IMR-90 (cell line): ENCODE data around the gene PIK3CA. TPM values are rescaled to one million over a fixed set of nuclear protein-coding genes. Genes with fewer than 3 reads are reported as not detected.

Source experiments
- ATAC-seq: fragments of 200-7000 bp; cut with Tn5 transposase; 2 replicates; pipeline ENCODE4 v1.9.1; 2020; ENCODE audit warnings: low read depth, mild to moderate bottlenecking, moderate library complexity
- BruUV-seq: library from RNA; stranded (reverse); fragments of 400-500 nt; replicated peaks from 2 replicates; lab custom pipeline; 2021; lab: Mats Ljungman, UMichigan
- CTCF ChIA-PET: fragments of 300-600 bp; formaldehyde crosslinking; extraction: SDS; loops from one replicate; lab custom pipeline; 2021; ENCODE audit warnings: antibody characterized with exemption; lab: Yijun Ruan, JAX
- POLR2A ChIA-PET: fragments of 300-600 bp; sonication (Branson Sonifier 250); formaldehyde crosslinking; loops from one replicate; lab custom pipeline; 2022; ENCODE audit warnings: antibody characterized with exemption; ENCODE audit not compliant: unreplicated experiment; lab: Charles Lee
- DNase-seq: peaks from one replicate; pipeline ENCODE4 v3.0.0; 2013
- H2AFZ ChIP-seq: replicated peaks from 2 replicates; pipeline ENCODE3; 2013; ENCODE audit warnings: low read length, mild to moderate bottlenecking; ENCODE audit not compliant: poor library complexity
- H2AK5ac ChIP-seq: 2 replicates; pipeline ENCODE4 v1.6.1; 2013; ENCODE audit warnings: low read depth, low read length, inconsistent platforms
- H2AK9ac ChIP-seq: replicated peaks from 2 replicates; pipeline ENCODE3; 2013; ENCODE audit warnings: mild to moderate bottlenecking, low read depth, low read length, moderate library complexity; ENCODE audit not compliant: poor library complexity
- H2BK120ac ChIP-seq: 2 replicates; pipeline ENCODE4 v1.6.1; 2013; ENCODE audit warnings: low read depth, low read length, inconsistent platforms
- H2BK15ac ChIP-seq: 3 replicates; pipeline ENCODE4 v1.6.1; 2013; ENCODE audit warnings: low read depth, low read length, inconsistent platforms
- H2BK20ac ChIP-seq: 2 replicates; pipeline ENCODE4 v1.6.1; 2013; ENCODE audit warnings: low read depth, mild to moderate bottlenecking, inconsistent platforms, low read length, moderate library complexity
- H2BK5ac ChIP-seq: 2 replicates; pipeline ENCODE4 v1.6.1; 2013; ENCODE audit warnings: mild to moderate bottlenecking, low read depth, low read length, inconsistent platforms; ENCODE audit not compliant: poor library complexity, severe bottlenecking
- H3K14ac ChIP-seq: replicated peaks from 2 replicates; pipeline ENCODE4 v1.6.1; 2013; ENCODE audit warnings: low read depth, low read length, inconsistent platforms
- H3K18ac ChIP-seq: 2 replicates; pipeline ENCODE4 v1.6.1; 2013; ENCODE audit warnings: low read depth, low read length, control low read depth
- H3K23ac ChIP-seq: 2 replicates; pipeline ENCODE4 v1.6.1; 2013; ENCODE audit warnings: low read depth, low read length, inconsistent platforms
- H3K27ac ChIP-seq: 2 replicates; pipeline ENCODE4 v1.5.1; 2013; ENCODE audit warnings: mild to moderate bottlenecking, control low read depth, low read length; ENCODE audit not compliant: insufficient read depth
- H3K27me3 ChIP-seq: 2 replicates; pipeline ENCODE4 v1.6.1; 2013; ENCODE audit warnings: low read length; ENCODE audit not compliant: control insufficient read depth, insufficient read depth
- H3K36me3 ChIP-seq: 2 replicates; pipeline ENCODE4 v1.6.1; 2013; ENCODE audit warnings: low read length, mixed read lengths; ENCODE audit not compliant: control insufficient read depth, insufficient read depth
- H3K4ac ChIP-seq: 2 replicates; pipeline ENCODE4 v1.6.1; 2013; ENCODE audit warnings: low read depth, low read length, inconsistent platforms
- H3K4me1 ChIP-seq: 2 replicates; pipeline ENCODE4 v1.6.1; 2013; ENCODE audit warnings: low read length, mixed read lengths; ENCODE audit not compliant: control insufficient read depth, insufficient read depth
- H3K4me2 ChIP-seq: 2 replicates; pipeline ENCODE4 v1.6.1; 2013; ENCODE audit warnings: low read depth, mild to moderate bottlenecking, control low read depth, low read length, moderate library complexity
- H3K4me3 ChIP-seq: 2 replicates; pipeline ENCODE4 v1.5.1; 2013; ENCODE audit warnings: low read depth, mild to moderate bottlenecking, control low read depth, low read length, moderate library complexity; ENCODE audit not compliant: insufficient read depth
- H3K56ac ChIP-seq: 2 replicates; pipeline ENCODE4 v1.6.1; 2013; ENCODE audit warnings: low read length, inconsistent platforms; ENCODE audit not compliant: insufficient read depth; ENCODE audit errors: extremely low read depth
- H3K79me1 ChIP-seq, 2 experiments: 2 replicates each; pipeline ENCODE4 v1.6.1; 2013; ENCODE audit warnings: low read length in 2 of 2, inconsistent platforms in 1 of 2, low read depth in 1 of 2
- H3K9ac ChIP-seq: 2 replicates; pipeline ENCODE4 v1.6.1; 2013; ENCODE audit warnings: low read depth, low read length, control low read depth
- H3K9me1 ChIP-seq: 2 replicates; pipeline ENCODE4 v1.6.1; 2013; ENCODE audit warnings: low read length, inconsistent platforms; ENCODE audit not compliant: insufficient read depth
- H3K9me3 ChIP-seq: 2 replicates; pipeline ENCODE4 v1.6.1; 2013; ENCODE audit warnings: low read length; ENCODE audit not compliant: control insufficient read depth, insufficient read depth
- H4K20me1 ChIP-seq: 2 replicates; pipeline ENCODE4 v1.6.1; 2013; ENCODE audit warnings: low read length, inconsistent platforms; ENCODE audit not compliant: insufficient read depth
- H4K5ac ChIP-seq: 2 replicates; pipeline ENCODE4 v1.6.1; 2013; ENCODE audit warnings: mild to moderate bottlenecking, low read depth, low read length, control low read depth
- H4K8ac ChIP-seq, 2 experiments: 2 replicates each; pipeline ENCODE4 v1.6.1; 2013; ENCODE audit warnings: low read depth in 2 of 2, low read length in 2 of 2, control low read depth in 1 of 2, inconsistent platforms in 1 of 2
- H4K91ac ChIP-seq: 2 replicates; pipeline ENCODE4 v1.6.1; 2013; ENCODE audit warnings: low read depth, low read length, inconsistent platforms; ENCODE audit not compliant: insufficient read depth
- BHLHE40 ChIP-seq: fragments of 150-350 bp; IDR thresholded peaks from 2 replicates; pipeline ENCODE4 v1.6.1; 2016; ENCODE audit warnings: mild to moderate bottlenecking, low read depth, low read length
- CEBPB ChIP-seq: IDR thresholded peaks from 2 replicates; pipeline ENCODE4 v1.6.1; 2012; ENCODE audit warnings: low read depth, low read length, improper control_type of control experiment
- CTCF ChIP-seq: conservative IDR thresholded peaks from 2 replicates; pipeline ENCODE4 v1.5.1; 2012; ENCODE audit warnings: mild to moderate bottlenecking, low read depth, low read length, improper control_type of control experiment
- FOS ChIP-seq: fragments of 150-350 bp; IDR thresholded peaks from 2 replicates; pipeline ENCODE4 v1.6.1; 2016; ENCODE audit warnings: low read depth, low read length
- MXI1 ChIP-seq: IDR thresholded peaks from 2 replicates; pipeline ENCODE4 v1.6.1; 2012; ENCODE audit warnings: low read depth, mild to moderate bottlenecking, low read length, moderate library complexity, borderline replicate concordance
- POLR2A ChIP-seq: IDR thresholded peaks from 2 replicates; pipeline ENCODE4 v1.6.1; 2012; ENCODE audit warnings: mild to moderate bottlenecking, low read depth, low read length
- RAD21 ChIP-seq: IDR thresholded peaks from 2 replicates; pipeline ENCODE4 v1.6.1; 2012; ENCODE audit warnings: low read length, improper control_type of control experiment
- RFX5 ChIP-seq: IDR thresholded peaks from 2 replicates; pipeline ENCODE4 v1.8.0; 2012; ENCODE audit warnings: low read depth, mild to moderate bottlenecking, low read length, moderate library complexity
- WGBS, 2 experiments: methylation state at CpG; one replicate each; pipeline versions ENCODE4 v1.1.5 to v1.1.7; 2013; ENCODE audit warnings: missing lambda C conversion rate in 2 of 2; ENCODE audit not compliant: insufficient read length in 1 of 2; ENCODE audit errors: extremely low coverage in 2 of 2; 5-methylcytosine and 5-hydroxymethylcytosine counted together
- dilution Hi-C: fragments of 300-500 bp; cut with HindIII; formaldehyde crosslinking; loops from one replicate; pipeline ENCODE4 v1.14.3; 2018; ENCODE audit warnings: low sequenced_read_pairs; ENCODE audit not compliant: unreplicated experiment
- in situ Hi-C: fragments of 300-500 bp; cut with MboI; formaldehyde crosslinking; loops from 3 replicates; pipeline ENCODE4 v1.14.3; 2019; ENCODE audit warnings: low sequenced_read_pairs, inconsistent platforms, mixed read lengths
- intact Hi-C: fragments of 100-400 bp; cut with micrococcal nuclease; formaldehyde crosslinking; loops from 2 replicates; pipeline ENCODE4 v1.10.0; 2022
- polyA plus RNA-seq, 3 experiments: library from polyadenylated mRNA; depleted of rRNA; stranded (reverse); fragments of >200 nt; gene quantifications; 2 replicates each; pipeline ENCODE4 v1.2.3, GENCODE V29; 2012; ENCODE audit warnings: low replicate concordance in 1 of 3
- total RNA-seq: library from RNA; depleted of rRNA; stranded (reverse); fragments of >200 nt; gene quantifications from 2 replicates; pipeline ENCODE4 v1.2.3, GENCODE V29; 2012
- TF ChIP-seq, protein P1 (sequence below): fragments of 150-350 bp; IDR thresholded peaks from 2 replicates; pipeline ENCODE4 v1.6.1; 2016; ENCODE audit warnings: low read depth, mild to moderate bottlenecking, low read length, moderate library complexity, borderline replicate concordance
- TF ChIP-seq, protein P2 (sequence below): fragments of 150-350 bp; IDR thresholded peaks from 2 replicates; pipeline ENCODE4 v1.6.1; 2017; ENCODE audit warnings: mild to moderate bottlenecking, antibody characterized with exemption, low read length, low read depth

Gene PIK3CA
- total and polyA plus RNA-seq, 2 of the 4 experiments (the other 2 are of a cell fraction): 5.7 to 22.4 TPM

- Histone ChIP-seq H2BK15ac (no peak overlapping the region), H3K79me1 (no peaks in the 10 kb centered on the region), H3K27ac (no peak overlapping the region), H4K91ac (no peak overlapping the region), H3K14ac (no peak overlapping the region), H2BK20ac (no peak overlapping the region), H3K9me3 (no peaks in the 10 kb centered on the region), H4K20me1 (no peaks in the 10 kb centered on the region), H2AFZ (no peak overlapping the region), H3K9ac (no peak overlapping the region), H3K27me3 (no peaks in the 10 kb centered on the region), H4K5ac (no peak overlapping the region), H3K4me1 (no peaks in the 10 kb centered on the region), H3K4me3 (no peak overlapping the region), H2AK9ac (no peak overlapping the region), H3K9me1 (no peaks in the 10 kb centered on the region), H3K4me2 (no peak overlapping the region), H2BK120ac (no peak overlapping the region), H3K4ac (no peak overlapping the region), H3K18ac (no peak overlapping the region), H2AK5ac (no peak overlapping the region), H3K23ac (no peak overlapping the region), H4K8ac (no peak overlapping the region), H3K56ac (no peak overlapping the region), H2BK5ac (no peak overlapping the region), H3K36me3 (no peaks in the 10 kb centered on the region)
- dilution Hi-C loops: no loop called here
- BruUV-seq: no TSS peak
- ChIA-PET POLR2A (no interaction called here), CTCF (no interaction called here)
- no peak for ATAC-seq
- no CpG with 5 or more reads among the region's 1 CpG for WGBS, 2 experiments
- intact Hi-C loops: no loop called here
- in situ Hi-C loops: no loop called here
- DNase-seq: no peak
- TF ChIP-seq BHLHE40: no peak
- no peak for TF ChIP-seq FOS
- TF ChIP-seq RFX5: no peak
- TF ChIP-seq RAD21: no peak
- TF ChIP-seq POLR2A: no peak
- TF ChIP-seq, protein P1, sequence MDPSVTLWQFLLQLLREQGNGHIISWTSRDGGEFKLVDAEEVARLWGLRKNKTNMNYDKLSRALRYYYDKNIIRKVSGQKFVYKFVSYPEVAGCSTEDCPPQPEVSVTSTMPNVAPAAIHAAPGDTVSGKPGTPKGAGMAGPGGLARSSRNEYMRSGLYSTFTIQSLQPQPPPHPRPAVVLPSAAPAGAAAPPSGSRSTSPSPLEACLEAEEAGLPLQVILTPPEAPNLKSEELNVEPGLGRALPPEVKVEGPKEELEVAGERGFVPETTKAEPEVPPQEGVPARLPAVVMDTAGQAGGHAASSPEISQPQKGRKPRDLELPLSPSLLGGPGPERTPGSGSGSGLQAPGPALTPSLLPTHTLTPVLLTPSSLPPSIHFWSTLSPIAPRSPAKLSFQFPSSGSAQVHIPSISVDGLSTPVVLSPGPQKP: no peak
- TF ChIP-seq, protein P2, sequence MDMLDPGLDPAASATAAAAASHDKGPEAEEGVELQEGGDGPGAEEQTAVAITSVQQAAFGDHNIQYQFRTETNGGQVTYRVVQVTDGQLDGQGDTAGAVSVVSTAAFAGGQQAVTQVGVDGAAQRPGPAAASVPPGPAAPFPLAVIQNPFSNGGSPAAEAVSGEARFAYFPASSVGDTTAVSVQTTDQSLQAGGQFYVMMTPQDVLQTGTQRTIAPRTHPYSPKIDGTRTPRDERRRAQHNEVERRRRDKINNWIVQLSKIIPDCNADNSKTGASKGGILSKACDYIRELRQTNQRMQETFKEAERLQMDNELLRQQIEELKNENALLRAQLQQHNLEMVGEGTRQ: no peak
- no peak for TF ChIP-seq MXI1
- TF ChIP-seq CEBPB: no peak
- TF ChIP-seq CTCF: no peak
These were observed 14.6 kb upstream of the PIK3CA start for GRCh38 chr3:179133575-179133974.
